H1 (cell line): ENCODE data around the gene CAPZB. TPM values are rescaled to one million over a fixed set of nuclear protein-coding genes. Genes with fewer than 3 reads are reported as not detected.

Experiments
- CTCF ChIA-PET: fragments of 300-600 bp; sonication (Branson Sonifier 250); formaldehyde crosslinking; loops from one replicate; lab custom pipeline; 2021; ENCODE audit not compliant: partially characterized antibody; lab: Charles Lee
- POLR2A ChIA-PET: fragments of 300-600 bp; sonication (Branson Sonifier 250); formaldehyde crosslinking; loops from one replicate; lab custom pipeline; 2021; ENCODE audit warnings: inconsistent platforms; ENCODE audit not compliant: partially characterized antibody; lab: Charles Lee
- DNase-seq, 2 experiments: peaks; one replicate each; pipeline versions ENCODE4 v3.0.0 to v3.0.0-alpha.2; 2010 to 2022; ENCODE audit warnings: low spot score in 2 of 2, low read depth in 1 of 2, mixed read lengths in 1 of 2
- FAIRE-seq: peaks from 2 replicates; lab custom pipeline; 2011; peaks lifted over from hg19 to GRCh38; lab: Jason Lieb, UNC
- H2AFZ ChIP-seq: 2 replicates; pipeline ENCODE4 v1.8.1; 2012; ENCODE audit warnings: low read length, inconsistent platforms
- H2AK5ac ChIP-seq: 2 replicates; pipeline ENCODE4 v1.6.1; 2013; ENCODE audit warnings: low read depth, low read length
- H2BK120ac ChIP-seq: replicated peaks from 2 replicates; pipeline ENCODE3; 2013; ENCODE audit warnings: low read depth, low read length, inconsistent platforms
- H2BK12ac ChIP-seq: 2 replicates; pipeline ENCODE4 v1.6.1; 2013; ENCODE audit warnings: low read depth, low read length
- H2BK15ac ChIP-seq: 2 replicates; pipeline ENCODE4 v1.6.1; 2013; ENCODE audit warnings: low read length
- H2BK20ac ChIP-seq: 2 replicates; pipeline ENCODE4 v1.6.1; 2013; ENCODE audit warnings: low read length
- H2BK5ac ChIP-seq: 2 replicates; pipeline ENCODE4 v1.6.1; 2013; ENCODE audit warnings: low read depth, low read length
- H3K14ac ChIP-seq: 2 replicates; pipeline ENCODE4 v1.6.1; 2013; ENCODE audit warnings: inconsistent platforms; ENCODE audit not compliant: insufficient read length
- H3K18ac ChIP-seq: 2 replicates; pipeline ENCODE4 v1.6.1; 2013; ENCODE audit warnings: low read length; ENCODE audit errors: extremely low read depth
- H3K23ac ChIP-seq: 2 replicates; pipeline ENCODE4 v1.6.1; 2013; ENCODE audit warnings: inconsistent platforms; ENCODE audit not compliant: insufficient read length
- H3K23me2 ChIP-seq: 2 replicates; pipeline ENCODE4 v1.6.1; 2013; ENCODE audit warnings: low read depth, low read length
- H3K27ac ChIP-seq: 2 replicates; pipeline ENCODE4 v1.6.1; 2011; ENCODE audit warnings: low read depth, low read length, inconsistent platforms
- H3K27me3 ChIP-seq, 4 experiments: replicated peaks in 1 of 4; 1 replicate in 1 of 4; 2 replicates in 3 of 4; pipeline versions ENCODE4 v1.6.1 to v1.8.1; 2011 to 2013; ENCODE audit warnings: low read length in 3 of 4, mild to moderate bottlenecking in 3 of 4, inconsistent platforms in 2 of 4, mixed read lengths in 2 of 4, moderate library complexity in 1 of 4; ENCODE audit not compliant: control insufficient read depth in 3 of 4, insufficient read depth in 3 of 4; ENCODE audit errors: extremely low read depth in 1 of 4
- H3K36me3 ChIP-seq, 4 experiments: 2 replicates each; pipeline versions ENCODE4 v1.6.1 to v1.8.1; 2011 to 2013; ENCODE audit warnings: mild to moderate bottlenecking in 4 of 4, low read length in 3 of 4, moderate library complexity in 2 of 4, control low read depth in 1 of 4, inconsistent platforms in 1 of 4; ENCODE audit not compliant: insufficient read depth in 4 of 4, control insufficient read depth in 2 of 4
- H3K4ac ChIP-seq: replicated peaks from 2 replicates; pipeline ENCODE3; 2013; ENCODE audit warnings: low read length, low read depth, mixed read lengths, inconsistent platforms; ENCODE audit not compliant: insufficient read length
- H3K4me1 ChIP-seq, 4 experiments: replicated peaks in 1 of 4; 1 replicate in 1 of 4; 2 replicates in 3 of 4; pipeline versions ENCODE4 v1.6.1 to v1.8.1; 2011 to 2013; ENCODE audit warnings: low read length in 3 of 4, inconsistent platforms in 2 of 4, mixed read lengths in 1 of 4; ENCODE audit not compliant: insufficient read depth in 4 of 4, control insufficient read depth in 3 of 4
- H3K4me2 ChIP-seq, 2 experiments: 2 replicates each; pipeline versions ENCODE4 v1.6.1 to v1.8.1; 2011 to 2013; ENCODE audit warnings: low read depth in 2 of 2, low read length in 2 of 2, control low read depth in 1 of 2, inconsistent platforms in 1 of 2, mild to moderate bottlenecking in 1 of 2; ENCODE audit not compliant: insufficient read depth in 1 of 2
- H3K4me3 ChIP-seq, 4 experiments: fragments of 200-600, 300-600 bp in 1 of 4; sonication (generic), shearing (Covaris generic), sonication (Bioruptor Twin) in 1 of 4; 2 replicates each; pipeline versions ENCODE4 v1.5.1 to v1.8.1; 2011 to 2016; ENCODE audit warnings: low read length in 4 of 4, low read depth in 3 of 4, control low read depth in 2 of 4, inconsistent platforms in 2 of 4, mild to moderate bottlenecking in 2 of 4, mixed read lengths in 1 of 4, moderate library complexity in 1 of 4; ENCODE audit not compliant: insufficient read depth in 2 of 4; ENCODE audit errors: extremely low read depth in 1 of 4
- H3K56ac ChIP-seq: replicated peaks from 2 replicates; pipeline ENCODE3; 2013; ENCODE audit warnings: low read depth, mild to moderate bottlenecking, mixed read lengths, low read length, inconsistent platforms; ENCODE audit not compliant: insufficient read length
- H3K79me1 ChIP-seq: 2 replicates; pipeline ENCODE4 v1.6.1; 2013; ENCODE audit warnings: low read depth, low read length, control low read depth
- H3K79me2 ChIP-seq, 2 experiments: 2 replicates each; pipeline versions ENCODE4 v1.6.1 to v1.8.1; 2012 to 2013; ENCODE audit warnings: low read length in 2 of 2, mild to moderate bottlenecking in 2 of 2, inconsistent platforms in 1 of 2; ENCODE audit not compliant: insufficient read depth in 2 of 2, control insufficient read depth in 1 of 2
- H3K9ac ChIP-seq, 4 experiments: replicated peaks in 1 of 4; 1 replicate in 1 of 4; 2 replicates in 3 of 4; pipeline versions ENCODE4 v1.6.1 to v1.8.1; 2011 to 2013; ENCODE audit warnings: low read depth in 3 of 4, low read length in 3 of 4, control low read depth in 2 of 4, mild to moderate bottlenecking in 2 of 4, moderate library complexity in 2 of 4, inconsistent platforms in 1 of 4; ENCODE audit errors: extremely low read depth in 1 of 4
- H3K9me3 ChIP-seq, 2 experiments: 2 replicates each; pipeline versions ENCODE4 v1.6.1 to v1.8.1; 2012 to 2013; ENCODE audit warnings: mild to moderate bottlenecking in 2 of 2, moderate library complexity in 2 of 2, control low read depth in 1 of 2, inconsistent platforms in 1 of 2, low read depth in 1 of 2, low read length in 1 of 2, mixed read lengths in 1 of 2; ENCODE audit not compliant: insufficient read depth in 2 of 2
- H4K20me1 ChIP-seq, 2 experiments: replicated peaks in 1 of 2; 2 replicates each; pipeline versions ENCODE3 to v1.8.1; 2011 to 2013; ENCODE audit warnings: inconsistent platforms in 2 of 2, low read length in 2 of 2, mild to moderate bottlenecking in 1 of 2; ENCODE audit not compliant: insufficient read depth in 2 of 2, control insufficient read depth in 1 of 2
- H4K5ac ChIP-seq: 2 replicates; pipeline ENCODE4 v1.6.1; 2013; ENCODE audit warnings: low read length, low read depth, mixed read lengths, inconsistent platforms; ENCODE audit not compliant: insufficient read length
- H4K8ac ChIP-seq: 2 replicates; pipeline ENCODE4 v1.8.0; 2013; ENCODE audit warnings: mild to moderate bottlenecking, moderate library complexity, low read length, inconsistent platforms; ENCODE audit not compliant: insufficient read depth; ENCODE audit errors: extremely low read depth
- H4K91ac ChIP-seq: replicated peaks from 2 replicates; pipeline ENCODE3; 2013; ENCODE audit warnings: low read length, mixed read lengths, inconsistent platforms; ENCODE audit not compliant: insufficient read length
- CBX8 ChIP-seq: fragments of 300-800, 300-1000 bp; sonication (generic); IDR thresholded peaks from 2 replicates; pipeline ENCODE4 v1.7.1; 2016; ENCODE audit warnings: low read depth, low read length, borderline replicate concordance
- CHD1 ChIP-seq: IDR thresholded peaks from 2 replicates; pipeline ENCODE4 v1.6.1; 2012; ENCODE audit warnings: low read depth, low read length, improper control_type of control experiment
- CREB1 ChIP-seq: IDR thresholded peaks from 2 replicates; pipeline ENCODE4 v1.6.1; 2012; ENCODE audit warnings: inconsistent platforms
- EP300 ChIP-seq, 2 experiments: IDR thresholded peaks; 1 replicate in 1 of 2; 2 replicates in 1 of 2; pipeline ENCODE4 v1.6.1; 2011 to 2012; ENCODE audit warnings: low read depth in 2 of 2, low read length in 2 of 2, mild to moderate bottlenecking in 2 of 2, borderline replicate concordance in 1 of 2, inconsistent platforms in 1 of 2, moderate library complexity in 1 of 2
- KDM1A ChIP-seq: fragments of 200-600, 300-600 bp; sonication (generic); IDR thresholded peaks from 2 replicates; pipeline ENCODE4 v1.7.1; 2016; ENCODE audit warnings: mild to moderate bottlenecking, low read length, borderline replicate concordance
- POLR2A ChIP-seq, 2 experiments: IDR thresholded peaks; 1 replicate in 1 of 2; 2 replicates in 1 of 2; pipeline ENCODE4 v1.6.1; 2011; ENCODE audit warnings: low read depth in 2 of 2, low read length in 2 of 2, mild to moderate bottlenecking in 2 of 2; ENCODE audit errors: control extremely low read depth in 1 of 2
- POLR2AphosphoS5 ChIP-seq: IDR thresholded peaks from 2 replicates; pipeline ENCODE4 v1.6.1; 2011; ENCODE audit warnings: low read depth, low read length
- SP4 ChIP-seq: IDR thresholded peaks from 2 replicates; pipeline ENCODE4 v1.6.1; 2012; ENCODE audit warnings: low read length, inconsistent platforms
- WGBS, 2 experiments: shearing (Covaris generic) in 1 of 2; methylation state at CpG; one replicate each; pipeline versions ENCODE4 v1.1.6 to v1.1.7; 2013 to 2015; ENCODE audit warnings: low lambda C conversion rate in 2 of 2, mixed read lengths in 2 of 2, inconsistent platforms in 1 of 2, low coverage in 1 of 2, missing lambda C conversion rate in 1 of 2; ENCODE audit not compliant: insufficient replicate concordance in 2 of 2, insufficient coverage in 1 of 2, insufficient read length in 1 of 2; ENCODE audit errors: extremely low coverage in 1 of 2, missing lambda C conversion rate in 1 of 2; 5-methylcytosine and 5-hydroxymethylcytosine counted together
- polyA plus RNA-seq, 7 experiments: library from polyadenylated mRNA; depleted of rRNA in 3 of 7; stranded (reverse) in 5 of 7; unstranded in 2 of 7; fragments of >200 nt in 5 of 7; fragments of 200-250 nt in 2 of 7; gene quantifications; 1 replicate in 5 of 7; 2 replicates in 1 of 7; 4 replicates in 1 of 7; pipeline versions ENCODE4 v1.2.1 to v1.2.3, GENCODE V29; 2011 to 2013; ENCODE audit warnings: missing spikeins in 2 of 7, mixed read lengths in 2 of 7
- total RNA-seq: library from RNA; stranded (reverse); fragmentation: NEBNext Ultra II Directional; extraction: Animal tissue kit (Norgen Biotek cat#: 25700); gene quantifications from 2 replicates; pipeline ENCODE4 v1.2.1, GENCODE V29; 2021

Gene CAPZB
- total and polyA plus RNA-seq, 2 of the 8 experiments (the other 6 are each of a cell fraction or from before 2014, with no cell fraction given) = 162 to 371 TPM

GRCh38 chr1:19447550-19447949, 37.8 kb downstream of the CAPZB start:
- no peak overlapping the region for H2BK20ac ChIP-seq
- H3K79me1 ChIP-seq = peaks cover 40% of the 10 kb centered on the region
- peaks cover 3 to 99% of the 10 kb centered on the region in 2 experiments; a peak in 3 of 4 replicates for H3K79me2 ChIP-seq
- H2AK5ac ChIP-seq = no peak overlapping the region
- H3K4me2 ChIP-seq = no peak overlapping the region
- H3K27ac ChIP-seq = no peak overlapping the region
- no peak overlapping the region for H2BK15ac ChIP-seq
- H3K18ac ChIP-seq = no peak overlapping the region
- no peaks in the 10 kb centered on the region for H3K27me3 ChIP-seq
- peaks cover 0 to 21% (median 9%) of the 10 kb centered on the region in 4 experiments; a peak in 6 of 7 replicates for H3K4me1 ChIP-seq
- H4K20me1 ChIP-seq = peaks cover 22 to 54% of the 10 kb centered on the region in 2 experiments
- H3K23ac ChIP-seq = no peak overlapping the region
- H3K4me3 ChIP-seq = no peak overlapping the region
- H3K23me2 ChIP-seq = no peaks in the 10 kb centered on the region
- CTCF ChIA-PET = interaction anchor here (1.0 to 3.4 kb wide), 6 partner anchors 9 to 135 kb away, joined by 3 to 17 read pairs (median 6); no protein-coding TSS in a partner anchor
- no peak overlapping the region; the same call in 1 of the 2 replicates for H4K8ac ChIP-seq
- no peak overlapping the region for H2AFZ ChIP-seq
- H3K36me3 ChIP-seq = no peaks in the 10 kb centered on the region
- peak overlapping the region; percentile 46 for H2BK5ac ChIP-seq
- H3K14ac ChIP-seq = no peak overlapping the region
- FAIRE-seq (no peak), DNase-seq (no peak)
- no peak overlapping the region for H3K4ac ChIP-seq
- POLR2A ChIA-PET = interaction anchor here (1.2 kb wide), 1 partner anchor 9 kb away, joined by 3 read pairs; no protein-coding TSS in a partner anchor
- H3K56ac ChIP-seq = no peak overlapping the region
- no peak overlapping the region for H2BK12ac ChIP-seq
- WGBS, 2 experiments = 75% methylated on average over 9 of the region's 9 CpGs; no CpG with 5 or more reads in 1 of the 2 experiments
- H3K9me3 ChIP-seq = no peaks in the 10 kb centered on the region
- peak overlapping the region; percentile 15 for H4K91ac ChIP-seq
- no peak overlapping the region for H3K9ac ChIP-seq
- H2BK120ac ChIP-seq = no peak overlapping the region
- no peak overlapping the region for H4K5ac ChIP-seq
- no peak for TF ChIP-seq POLR2AphosphoS5
- TF ChIP-seq KDM1A = no peak
- TF ChIP-seq POLR2A (IDR thresholded peaks at IDR 0.05; ENCODE audit: control extremely low read depth in 1 of 2, low read depth in 2 of 2, low read length in 2 of 2) = no peak
- TF ChIP-seq EP300 (IDR thresholded peaks at IDR 0.05; ENCODE audit: borderline replicate concordance in 1 of 2, low read depth in 2 of 2, low read length in 2 of 2) = no peak
- TF ChIP-seq CHD1 = no peak
- no peak for TF ChIP-seq CBX8
- no peak for TF ChIP-seq CREB1
- TF ChIP-seq SP4 = no peak
